ENCODE measurements around the gene LRPPRC.

- TF ChIP-seq, protein P1, sequence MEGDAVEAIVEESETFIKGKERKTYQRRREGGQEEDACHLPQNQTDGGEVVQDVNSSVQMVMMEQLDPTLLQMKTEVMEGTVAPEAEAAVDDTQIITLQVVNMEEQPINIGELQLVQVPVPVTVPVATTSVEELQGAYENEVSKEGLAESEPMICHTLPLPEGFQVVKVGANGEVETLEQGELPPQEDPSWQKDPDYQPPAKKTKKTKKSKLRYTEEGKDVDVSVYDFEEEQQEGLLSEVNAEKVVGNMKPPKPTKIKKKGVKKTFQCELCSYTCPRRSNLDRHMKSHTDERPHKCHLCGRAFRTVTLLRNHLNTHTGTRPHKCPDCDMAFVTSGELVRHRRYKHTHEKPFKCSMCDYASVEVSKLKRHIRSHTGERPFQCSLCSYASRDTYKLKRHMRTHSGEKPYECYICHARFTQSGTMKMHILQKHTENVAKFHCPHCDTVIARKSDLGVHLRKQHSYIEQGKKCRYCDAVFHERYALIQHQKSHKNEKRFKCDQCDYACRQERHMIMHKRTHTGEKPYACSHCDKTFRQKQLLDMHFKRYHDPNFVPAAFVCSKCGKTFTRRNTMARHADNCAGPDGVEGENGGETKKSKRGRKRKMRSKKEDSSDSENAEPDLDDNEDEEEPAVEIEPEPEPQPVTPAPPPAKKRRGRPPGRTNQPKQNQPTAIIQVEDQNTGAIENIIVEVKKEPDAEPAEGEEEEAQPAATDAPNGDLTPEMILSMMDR (conservative IDR thresholded peaks at IDR 0.05 in 1 of 2, IDR thresholded peaks at IDR 0.05 in 1 of 2; ENCODE audit: extremely low read depth in 1 of 2, insufficient read depth in 1 of 2, low read depth in 1 of 2, low read length in 2 of 2): no peak
- no peak for TF ChIP-seq EZH2 (IDR thresholded peaks at IDR 0.05; ENCODE audit: borderline replicate concordance, low read length)
Measured at GRCh38 chr2:43855292-43855691, 140.5 kb downstream of the LRPPRC start.

All from mammary epithelial cell (primary cell).